Stimulated activated CD4-positive, alpha-beta T cell treated with anti-CD3 and anti-CD28 coated beads, Interleukin-1b, Interleukin-23, amount 100 ng/mL, for 48 hours (primary cell): ENCODE results near the gene IP6K3.

Source experiments
- DNase-seq: peaks from one replicate; pipeline ENCODE4 v3.0.0-alpha.2; 2020

Gene IP6K3

DNA sequence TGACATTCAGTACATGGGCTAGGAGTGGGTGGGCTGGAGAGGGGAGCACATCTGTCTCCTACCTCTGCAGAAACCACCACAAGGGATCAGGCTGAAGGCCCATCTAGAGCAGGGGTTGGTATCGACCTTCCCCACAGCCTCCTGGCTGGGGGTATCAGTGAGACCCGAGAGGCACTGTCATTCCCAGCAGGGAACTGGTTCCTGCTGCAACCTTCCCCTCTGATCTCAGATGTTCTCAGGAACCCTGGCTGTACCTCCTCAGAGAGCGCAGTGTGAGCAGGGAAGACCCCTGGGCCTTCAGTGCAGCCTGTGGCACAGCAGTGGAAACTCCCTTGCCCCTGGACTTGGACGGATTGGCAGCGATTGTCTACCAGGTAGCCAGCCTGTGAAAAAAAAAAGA, 7.8 kb downstream of the IP6K3 start:
- no peak for DNase-seq

- no peak for DNase-seq
Observed at GRCh38 chr6:33738153-33738552, 8.6 kb downstream of the IP6K3 start.

GRCh38 chr6:33737267-33738026, 9.3 kb downstream of the IP6K3 start:
- DNase-seq: no peak

GRCh38 chr6:33735216-33735615, 11.5 kb downstream of the IP6K3 start:
- no peak for DNase-seq

DNA sequence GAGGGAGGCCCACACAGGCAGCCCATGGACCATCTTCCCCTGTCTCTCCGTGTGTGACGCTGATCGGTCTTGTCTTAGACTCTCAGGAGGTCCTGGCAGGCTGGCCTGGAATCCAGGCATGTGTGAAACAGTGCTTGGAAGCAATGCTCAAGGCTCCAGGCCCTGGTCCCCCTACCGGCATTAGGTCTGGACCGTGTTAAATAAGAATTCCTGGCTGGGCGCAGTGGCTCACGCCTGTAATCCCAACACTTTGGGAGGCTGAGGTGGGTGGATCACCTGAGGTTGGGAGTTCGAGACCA, 13.0 kb downstream of the IP6K3 start:
- DNase-seq: no peak

GRCh38 chr6:33732817-33733708, 13.6 kb downstream of the IP6K3 start:
- DNase-seq: no peak

GRCh38 chr6:33732385-33732784, 14.3 kb downstream of the IP6K3 start:
- no peak for DNase-seq

GRCh38 chr6:33731751-33732282, 14.9 kb downstream of the IP6K3 start:
- DNase-seq: no peak

- no peak for DNase-seq
Observed at GRCh38 chr6:33731035-33731434, 15.7 kb downstream of the IP6K3 start.

DNA sequence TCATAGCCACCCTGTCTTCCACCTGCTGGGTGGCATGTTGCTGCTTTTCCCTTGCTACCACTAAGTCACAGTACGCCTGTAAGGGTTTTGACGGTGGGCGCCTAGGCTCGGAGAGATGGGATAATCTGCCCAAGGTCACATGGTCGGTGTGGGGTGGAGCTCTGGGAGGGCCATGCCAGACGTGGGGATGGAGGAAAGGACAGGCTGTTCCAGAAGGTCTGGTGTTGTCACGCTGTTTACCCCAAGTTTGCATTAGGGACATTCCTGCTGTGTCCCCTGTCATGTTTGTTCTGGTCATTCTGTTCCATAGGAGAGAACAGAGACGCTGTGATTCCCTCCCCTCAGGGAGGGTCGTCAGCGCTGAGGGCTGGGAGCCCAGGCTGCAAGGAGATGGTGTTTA, 16.1 kb downstream of the IP6K3 start:
- no peak for DNase-seq

- no peak for DNase-seq
Observed at GRCh38 chr6:33729059-33729458, 17.6 kb downstream of the IP6K3 start.

GRCh38 chr6:33728438-33728837, 18.3 kb downstream of the IP6K3 start:
- DNase-seq: no peak

DNA sequence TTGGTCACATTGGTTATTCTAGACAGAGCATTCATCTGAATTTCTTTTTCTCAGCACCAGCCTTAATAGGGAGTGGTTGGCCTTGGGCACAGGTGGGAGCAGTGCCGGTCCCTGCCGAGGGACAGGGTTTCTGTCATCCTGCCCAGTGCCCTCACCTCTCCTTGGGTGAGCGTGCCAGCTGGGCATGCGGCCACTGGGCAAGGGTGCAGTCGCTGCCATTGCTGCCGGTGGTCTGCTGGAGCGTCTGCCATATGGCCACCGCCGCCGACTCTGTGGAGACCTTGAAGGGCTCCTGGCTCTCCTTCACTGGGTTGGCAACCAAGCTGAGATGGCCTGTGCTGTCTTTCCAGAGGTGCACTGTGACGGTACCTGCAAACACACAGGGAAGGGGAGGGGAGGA, 18.8 kb downstream of the IP6K3 start:
- DNase-seq: no peak

- no peak for DNase-seq
Observed at GRCh38 chr6:33727126-33727525, 19.6 kb downstream of the IP6K3 start.

DNA sequence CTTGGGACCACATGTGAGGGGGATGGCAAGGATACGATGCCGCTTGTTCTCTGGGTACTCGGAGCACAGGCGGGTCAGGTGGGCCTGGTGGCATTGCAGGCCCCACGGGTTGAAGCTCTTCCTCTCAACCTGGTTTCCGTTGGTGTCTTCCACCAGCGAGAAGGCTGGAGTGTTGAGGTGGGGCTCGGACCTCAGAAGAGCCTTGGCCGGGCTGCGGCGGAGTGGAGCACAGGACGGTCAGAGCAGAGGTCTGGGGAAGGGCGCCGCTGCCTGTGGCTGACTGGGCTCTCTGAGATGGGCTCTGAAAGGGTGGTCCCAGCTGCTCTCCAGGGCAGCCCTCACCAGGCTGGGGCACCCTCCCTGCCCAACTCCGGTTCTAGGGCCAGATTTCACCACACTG, 20.0 kb downstream of the IP6K3 start:
- no peak for DNase-seq

DNA sequence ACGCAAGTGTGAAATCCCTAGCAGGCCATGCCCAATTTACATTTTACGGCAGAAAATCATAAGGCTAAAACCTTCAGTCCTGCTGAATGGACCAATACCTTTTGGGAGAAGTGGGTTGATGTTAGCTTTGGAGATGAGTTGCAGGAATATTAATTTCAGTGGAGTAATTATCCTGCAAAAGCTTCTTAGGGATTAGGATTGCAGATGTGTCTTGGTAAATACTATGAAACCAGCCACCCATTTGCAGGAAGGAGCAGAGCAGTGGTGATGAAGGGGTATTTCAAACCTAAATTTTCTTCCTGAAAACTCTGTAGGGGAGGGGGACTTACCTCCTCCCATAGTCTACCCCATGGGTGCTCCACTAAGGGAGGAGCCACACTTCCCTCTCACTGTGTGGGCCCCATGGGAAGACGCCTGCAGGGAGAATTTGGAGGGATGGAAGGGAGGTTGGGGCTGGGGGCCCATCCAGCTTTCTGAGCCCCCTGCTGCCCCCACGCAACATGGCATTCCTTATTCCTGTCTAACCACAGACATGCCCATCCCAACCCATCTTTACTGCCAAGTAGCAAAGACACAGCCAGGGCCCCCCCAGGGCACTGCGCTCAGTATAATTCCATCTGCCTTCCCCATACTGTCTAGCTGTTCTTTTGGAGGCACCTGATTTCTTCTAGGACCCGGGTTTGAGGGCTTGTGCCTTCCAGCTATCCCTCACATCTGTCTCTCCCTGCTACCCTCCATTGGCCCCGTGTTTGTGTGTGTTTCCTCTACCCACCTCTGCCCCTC, 20.6 kb downstream of the IP6K3 start:
- DNase-seq: no peak

- no peak for DNase-seq
Observed at GRCh38 chr6:33725222-33725621, 21.5 kb downstream of the IP6K3 start.

DNA sequence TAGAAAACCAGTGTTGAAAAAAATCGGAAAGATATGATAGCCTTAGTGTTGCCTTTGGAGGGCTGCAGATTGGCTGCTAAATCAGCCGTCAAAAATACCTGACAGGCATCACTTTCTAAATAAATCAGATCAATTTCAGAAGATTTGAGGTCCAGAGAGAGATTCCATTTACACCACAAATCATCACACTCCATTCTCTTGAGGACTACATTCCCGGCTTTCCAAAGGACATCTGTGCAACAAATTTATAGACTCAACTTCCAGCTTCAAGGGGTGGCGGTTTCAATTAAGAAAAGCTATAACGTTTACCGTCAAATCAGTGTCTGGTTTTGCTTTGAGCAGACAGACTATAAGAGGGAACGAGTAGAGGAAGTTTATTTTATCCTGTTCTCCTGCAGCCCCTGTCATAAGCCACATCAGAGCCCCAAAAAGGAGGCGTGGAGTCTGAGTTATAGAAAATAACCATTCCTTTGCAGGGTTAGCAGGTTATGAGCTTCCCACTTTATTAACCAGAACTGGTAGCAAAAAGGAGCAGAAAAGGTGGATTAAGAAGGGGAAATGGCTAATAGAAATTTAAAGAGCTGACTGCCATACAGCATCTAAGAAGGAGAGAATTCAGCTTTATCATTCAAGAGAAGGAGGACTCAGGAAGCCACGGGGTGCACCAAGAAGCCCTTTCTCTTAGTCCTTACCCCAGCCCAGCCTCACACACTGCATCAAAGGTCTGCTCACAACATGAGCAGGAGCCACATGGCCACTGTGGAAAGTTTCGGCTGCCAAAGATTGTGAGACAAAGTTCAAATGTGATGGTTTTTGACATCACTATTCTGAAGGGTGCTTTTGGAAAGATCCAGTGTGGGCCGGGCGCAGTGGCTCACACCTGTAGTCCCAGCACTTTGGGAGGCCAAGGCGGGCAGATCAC, 22.3 kb downstream of the IP6K3 start:
- no peak for DNase-seq

GRCh38 chr6:33723371-33724085, 23.2 kb downstream of the IP6K3 start:
- DNase-seq: no peak

- no peak for DNase-seq
Observed at GRCh38 chr6:33722103-33722623, 24.5 kb downstream of the IP6K3 start.

GRCh38 chr6:33721508-33721907, 25.2 kb downstream of the IP6K3 start:
- DNase-seq: no peak
